ENCODE measurements around the gene BEGAIN. TPM values are rescaled to one million over a fixed set of nuclear protein-coding genes. Genes with fewer than 3 reads are reported as not detected.

Gene BEGAIN
- total RNA-seq, 4 donors from 2014 or later = 2.6 to 16.5 (median 4.4) TPM; not detected in 1

- no peaks in the 10 kb centered on the region for H3K4me1 ChIP-seq
- peak in 1 of 2 donors; percentile 2 for DNase-seq
- no peak overlapping the region for H3K4me3 ChIP-seq
- H3K36me3 ChIP-seq = no peaks in the 10 kb centered on the region
- H3K27ac ChIP-seq = no peak overlapping the region
- H3K9me3 ChIP-seq = no peaks in the 10 kb centered on the region
- no peak for TF ChIP-seq CTCF (IDR thresholded peaks at IDR 0.05)
- no peak for TF ChIP-seq POLR2A (IDR thresholded peaks at IDR 0.05)
- no peaks in the 10 kb centered on the region for H3K27me3 ChIP-seq
- intact Hi-C loops (cut with DNase I; ENCODE audit: low total_unique reads) = no loop called here
Measured at GRCh38 chr14:100616854-100617409, 29.7 kb upstream of the BEGAIN start.

GRCh38 chr14:100615736-100616695 lies 28.8 kb upstream of the BEGAIN start:
- no peak overlapping the region for H3K27ac ChIP-seq
- peak; percentile 1 to 2 for DNase-seq

GRCh38 chr14:100614803-100615202 lies 27.6 kb upstream of the BEGAIN start:
- DNase-seq = no peak
- Histone ChIP-seq H3K9me3 (no peaks in the 10 kb centered on the region), H3K27me3 (no peaks in the 10 kb centered on the region), H3K4me1 (no peaks in the 10 kb centered on the region), H3K36me3 (no peaks in the 10 kb centered on the region), H3K27ac (no peak overlapping the region), H3K4me3 (no peak overlapping the region)
- intact Hi-C loops (cut with DNase I; ENCODE audit: low total_unique reads) = no loop called here
- TF ChIP-seq CTCF (IDR thresholded peaks at IDR 0.05) (no peak), POLR2A (IDR thresholded peaks at IDR 0.05) (no peak)

More at GRCh38 chr14:100615736-100616695, 28.8 kb upstream of the BEGAIN start:
- intact Hi-C loops (cut with DNase I; ENCODE audit: low total_unique reads) = no loop called here
- H3K9me3 ChIP-seq = no peaks in the 10 kb centered on the region
- no peaks in the 10 kb centered on the region for H3K4me1 ChIP-seq
- H3K4me3 ChIP-seq = no peak overlapping the region
- no peak for TF ChIP-seq CTCF (IDR thresholded peaks at IDR 0.05)
- TF ChIP-seq POLR2A (IDR thresholded peaks at IDR 0.05) = no peak
- H3K27me3 ChIP-seq = no peaks in the 10 kb centered on the region
- H3K36me3 ChIP-seq = no peaks in the 10 kb centered on the region

GRCh38 chr14:100612986-100613385 lies 25.8 kb upstream of the BEGAIN start:
- no peak overlapping the region for H3K27ac ChIP-seq
- no peak for TF ChIP-seq POLR2A (IDR thresholded peaks at IDR 0.05)
- TF ChIP-seq CTCF (IDR thresholded peaks at IDR 0.05) = no peak
- intact Hi-C loops (cut with DNase I; ENCODE audit: low total_unique reads) = no loop called here
- no peaks in the 10 kb centered on the region for H3K27me3 ChIP-seq
- DNase-seq = no peak
- H3K9me3 ChIP-seq = no peaks in the 10 kb centered on the region
- no peak overlapping the region for H3K4me3 ChIP-seq
- H3K36me3 ChIP-seq = no peaks in the 10 kb centered on the region
- no peaks in the 10 kb centered on the region for H3K4me1 ChIP-seq
